ENCODE data around the gene DYNLT1.
"Not testable (repeated sequence)": the region's sequence is repeated elsewhere in the genome, so short reads cannot be mapped to it uniquely, and the experiment has no call there.

DYNLT1 gene

GRCh38 chr6:158684311-158684710 lies 39.8 kb upstream of the DYNLT1 start:
- no peak overlapping the region for H3K4me3 ChIP-seq (replicated peaks; ENCODE audit: low read depth, low read length)
- DNase-seq (ENCODE audit: low read depth): no peak
- no peak for TF ChIP-seq CTCF (IDR thresholded peaks at IDR 0.05; ENCODE audit: low read length, missing control alignments)

- DNase-seq (ENCODE audit: low read depth): no peak
- no peak for TF ChIP-seq CTCF (IDR thresholded peaks at IDR 0.05; ENCODE audit: low read length, missing control alignments)
- no peak overlapping the region for H3K4me3 ChIP-seq (replicated peaks; ENCODE audit: low read depth, low read length)
These were observed 35.9 kb upstream of the DYNLT1 start for GRCh38 chr6:158680481-158680880.

- TF ChIP-seq CTCF (IDR thresholded peaks at IDR 0.05; ENCODE audit: low read length, missing control alignments): no peak
- DNase-seq (ENCODE audit: low read depth): no peak
- no peak overlapping the region for H3K4me3 ChIP-seq (replicated peaks; ENCODE audit: low read depth, low read length)
These were observed 35.5 kb upstream of the DYNLT1 start for GRCh38 chr6:158680015-158680414.

- H3K4me3 ChIP-seq (replicated peaks; ENCODE audit: low read depth, low read length): no peak overlapping the region
- no peak for DNase-seq (ENCODE audit: low read depth)
- no peak for TF ChIP-seq CTCF (IDR thresholded peaks at IDR 0.05; ENCODE audit: low read length, missing control alignments)
These were observed 33.5 kb upstream of the DYNLT1 start for GRCh38 chr6:158677906-158678578.

- not testable (repeated sequence) for H3K4me3 ChIP-seq (replicated peaks; ENCODE audit: low read depth, low read length); DNase-seq (ENCODE audit: low read depth)
These were observed 32.6 kb upstream of the DYNLT1 start for GRCh38 chr6:158677094-158677493.

GRCh38 chr6:158674342-158675131 lies 30.0 kb upstream of the DYNLT1 start:
- H3K4me3 ChIP-seq (replicated peaks; ENCODE audit: low read depth, low read length): no peak overlapping the region
- TF ChIP-seq CTCF (IDR thresholded peaks at IDR 0.05; ENCODE audit: low read length, missing control alignments): no peak
- DNase-seq (ENCODE audit: low read depth): no peak

GRCh38 chr6:158672726-158673125 lies 28.2 kb upstream of the DYNLT1 start:
- no peak for DNase-seq (ENCODE audit: low read depth)
- no peak overlapping the region for H3K4me3 ChIP-seq (replicated peaks; ENCODE audit: low read depth, low read length)
- TF ChIP-seq CTCF (IDR thresholded peaks at IDR 0.05; ENCODE audit: low read length, missing control alignments): no peak

GRCh38 chr6:158672119-158672518 lies 27.6 kb upstream of the DYNLT1 start:
- H3K4me3 ChIP-seq (replicated peaks; ENCODE audit: low read depth, low read length); DNase-seq (ENCODE audit: low read depth): not testable (repeated sequence)

Data from fibroblast of pulmonary artery (primary cell).